HL-60 (cell line): Measurements from ENCODE around the gene CEP128.

Source experiments
- DNase-seq, 2 experiments: peaks; one replicate each; pipeline ENCODE4 v3.0.0-alpha.2; 2010 to 2020; ENCODE audit warnings: low read depth in 1 of 2, low spot score in 1 of 2
- H3K27ac ChIP-seq: fragments of 250-450 bp; sonication (Bioruptor Pico); replicated peaks from 2 replicates; pipeline ENCODE4 v1.5.1; 2020; ENCODE audit warnings: mild to moderate bottlenecking, moderate library complexity
- H3K27me3 ChIP-seq: fragments of 250-450 bp; sonication (Bioruptor Pico); 2 replicates; pipeline ENCODE4 v1.5.1; 2021; ENCODE audit warnings: mild to moderate bottlenecking, moderate library complexity; ENCODE audit not compliant: insufficient read depth, poor library complexity, severe bottlenecking
- H3K4me3 ChIP-seq: replicated peaks from 2 replicates; pipeline ENCODE4 v1.5.1; 2011; ENCODE audit warnings: mild to moderate bottlenecking, control low read depth, low read length; ENCODE audit not compliant: insufficient read depth
- GABPA ChIP-seq: IDR thresholded peaks from 2 replicates; pipeline ENCODE4 v1.6.1; 2012; ENCODE audit warnings: low read depth
- POLR2AphosphoS5 ChIP-seq: IDR thresholded peaks from 2 replicates; pipeline ENCODE4 v1.6.1; 2012; ENCODE audit warnings: low read depth
- SPI1 ChIP-seq: IDR thresholded peaks from 2 replicates; pipeline ENCODE4 v1.6.1; 2012; ENCODE audit warnings: low read depth, mild to moderate bottlenecking, borderline replicate concordance
- TF ChIP-seq, protein P1 (sequence below): IDR thresholded peaks from 2 replicates; pipeline ENCODE4 v1.6.1; 2012; ENCODE audit warnings: low read depth; ENCODE audit not compliant: insufficient replicate concordance
- TF ChIP-seq, protein P2 (sequence below): IDR thresholded peaks from one replicate; pipeline ENCODE4 v1.5.1; 2011; ENCODE audit warnings: low read length, control low read depth, inconsistent platforms; ENCODE audit not compliant: insufficient read depth

The CEP128 gene

DNA sequence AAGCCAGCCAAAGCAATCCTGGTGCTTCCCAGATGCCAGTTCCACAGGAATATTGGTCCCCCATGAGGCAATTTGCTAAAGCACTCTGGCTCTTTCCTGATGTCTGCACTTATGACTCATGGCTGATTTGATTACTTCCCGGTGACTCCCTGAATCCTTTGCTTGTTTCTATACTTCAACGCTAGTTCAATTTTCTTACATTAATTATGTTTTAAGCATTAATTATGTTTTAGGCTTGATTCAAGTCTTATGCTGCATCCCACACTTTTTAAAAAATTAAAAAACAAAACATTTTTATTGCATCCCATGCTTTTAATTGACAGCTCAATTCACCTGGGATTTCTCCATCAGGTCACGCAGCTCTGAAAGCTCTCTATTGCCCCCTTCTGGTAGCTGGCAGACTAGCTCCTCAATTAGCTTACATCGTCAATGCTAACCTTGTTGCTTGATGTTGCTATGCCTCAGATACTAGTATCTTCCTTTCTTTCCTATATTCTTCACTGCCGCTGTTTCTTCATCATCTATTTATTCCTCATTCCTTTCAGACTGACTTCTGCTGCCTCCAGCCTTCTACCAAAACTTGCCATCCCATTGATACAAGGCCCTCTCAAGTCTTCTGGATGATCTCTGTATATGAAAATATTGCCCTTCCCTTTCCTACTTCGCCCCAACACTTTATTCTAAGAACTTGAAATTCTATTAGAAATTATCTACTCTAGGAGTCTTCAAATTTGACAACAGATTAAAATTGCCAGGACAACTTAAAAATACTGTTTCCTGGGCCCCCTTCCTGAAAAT, 45.9 kb upstream of the CEP128 start:
- Histone ChIP-seq H3K27me3 (no peaks in the 10 kb centered on the region), H3K4me3 (no peak overlapping the region), H3K27ac (no peak overlapping the region)
- peak in 1 of 2 experiments; percentile 21 for DNase-seq
- TF ChIP-seq POLR2AphosphoS5: no peak
- TF ChIP-seq, protein P1, sequence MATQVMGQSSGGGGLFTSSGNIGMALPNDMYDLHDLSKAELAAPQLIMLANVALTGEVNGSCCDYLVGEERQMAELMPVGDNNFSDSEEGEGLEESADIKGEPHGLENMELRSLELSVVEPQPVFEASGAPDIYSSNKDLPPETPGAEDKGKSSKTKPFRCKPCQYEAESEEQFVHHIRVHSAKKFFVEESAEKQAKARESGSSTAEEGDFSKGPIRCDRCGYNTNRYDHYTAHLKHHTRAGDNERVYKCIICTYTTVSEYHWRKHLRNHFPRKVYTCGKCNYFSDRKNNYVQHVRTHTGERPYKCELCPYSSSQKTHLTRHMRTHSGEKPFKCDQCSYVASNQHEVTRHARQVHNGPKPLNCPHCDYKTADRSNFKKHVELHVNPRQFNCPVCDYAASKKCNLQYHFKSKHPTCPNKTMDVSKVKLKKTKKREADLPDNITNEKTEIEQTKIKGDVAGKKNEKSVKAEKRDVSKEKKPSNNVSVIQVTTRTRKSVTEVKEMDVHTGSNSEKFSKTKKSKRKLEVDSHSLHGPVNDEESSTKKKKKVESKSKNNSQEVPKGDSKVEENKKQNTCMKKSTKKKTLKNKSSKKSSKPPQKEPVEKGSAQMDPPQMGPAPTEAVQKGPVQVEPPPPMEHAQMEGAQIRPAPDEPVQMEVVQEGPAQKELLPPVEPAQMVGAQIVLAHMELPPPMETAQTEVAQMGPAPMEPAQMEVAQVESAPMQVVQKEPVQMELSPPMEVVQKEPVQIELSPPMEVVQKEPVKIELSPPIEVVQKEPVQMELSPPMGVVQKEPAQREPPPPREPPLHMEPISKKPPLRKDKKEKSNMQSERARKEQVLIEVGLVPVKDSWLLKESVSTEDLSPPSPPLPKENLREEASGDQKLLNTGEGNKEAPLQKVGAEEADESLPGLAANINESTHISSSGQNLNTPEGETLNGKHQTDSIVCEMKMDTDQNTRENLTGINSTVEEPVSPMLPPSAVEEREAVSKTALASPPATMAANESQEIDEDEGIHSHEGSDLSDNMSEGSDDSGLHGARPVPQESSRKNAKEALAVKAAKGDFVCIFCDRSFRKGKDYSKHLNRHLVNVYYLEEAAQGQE: no peak
- no peak for TF ChIP-seq GABPA
- TF ChIP-seq, protein P2, sequence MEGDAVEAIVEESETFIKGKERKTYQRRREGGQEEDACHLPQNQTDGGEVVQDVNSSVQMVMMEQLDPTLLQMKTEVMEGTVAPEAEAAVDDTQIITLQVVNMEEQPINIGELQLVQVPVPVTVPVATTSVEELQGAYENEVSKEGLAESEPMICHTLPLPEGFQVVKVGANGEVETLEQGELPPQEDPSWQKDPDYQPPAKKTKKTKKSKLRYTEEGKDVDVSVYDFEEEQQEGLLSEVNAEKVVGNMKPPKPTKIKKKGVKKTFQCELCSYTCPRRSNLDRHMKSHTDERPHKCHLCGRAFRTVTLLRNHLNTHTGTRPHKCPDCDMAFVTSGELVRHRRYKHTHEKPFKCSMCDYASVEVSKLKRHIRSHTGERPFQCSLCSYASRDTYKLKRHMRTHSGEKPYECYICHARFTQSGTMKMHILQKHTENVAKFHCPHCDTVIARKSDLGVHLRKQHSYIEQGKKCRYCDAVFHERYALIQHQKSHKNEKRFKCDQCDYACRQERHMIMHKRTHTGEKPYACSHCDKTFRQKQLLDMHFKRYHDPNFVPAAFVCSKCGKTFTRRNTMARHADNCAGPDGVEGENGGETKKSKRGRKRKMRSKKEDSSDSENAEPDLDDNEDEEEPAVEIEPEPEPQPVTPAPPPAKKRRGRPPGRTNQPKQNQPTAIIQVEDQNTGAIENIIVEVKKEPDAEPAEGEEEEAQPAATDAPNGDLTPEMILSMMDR: peak; percentile 68
- no peak for TF ChIP-seq SPI1

DNA sequence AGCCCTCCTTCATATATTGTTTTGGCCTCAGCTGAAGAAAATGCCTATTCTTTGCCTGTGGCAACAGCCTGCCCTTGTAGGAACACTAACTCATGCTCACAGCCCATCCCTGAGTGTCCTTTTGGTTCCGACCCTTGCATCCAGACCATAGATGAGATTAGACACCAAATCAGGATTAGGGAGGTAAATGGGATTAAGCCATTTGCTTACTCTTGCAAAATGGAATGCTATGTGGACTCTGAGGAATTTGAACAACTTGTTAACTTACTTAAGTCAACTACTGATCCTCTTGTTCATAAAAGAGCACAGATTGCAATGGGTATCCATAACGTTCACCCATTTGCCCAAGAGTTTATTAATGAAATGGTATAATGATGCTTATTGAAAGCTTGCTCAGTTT, 41.2 kb upstream of the CEP128 start:
- no peak overlapping the region for H3K4me3 ChIP-seq
- H3K27ac ChIP-seq: no peak overlapping the region
- TF ChIP-seq POLR2AphosphoS5 (no peak), GABPA (no peak), SPI1 (no peak)
- TF ChIP-seq, protein P2: no peak
- TF ChIP-seq, protein P1: no peak
- no peaks in the 10 kb centered on the region for H3K27me3 ChIP-seq
- DNase-seq: no peak

DNA sequence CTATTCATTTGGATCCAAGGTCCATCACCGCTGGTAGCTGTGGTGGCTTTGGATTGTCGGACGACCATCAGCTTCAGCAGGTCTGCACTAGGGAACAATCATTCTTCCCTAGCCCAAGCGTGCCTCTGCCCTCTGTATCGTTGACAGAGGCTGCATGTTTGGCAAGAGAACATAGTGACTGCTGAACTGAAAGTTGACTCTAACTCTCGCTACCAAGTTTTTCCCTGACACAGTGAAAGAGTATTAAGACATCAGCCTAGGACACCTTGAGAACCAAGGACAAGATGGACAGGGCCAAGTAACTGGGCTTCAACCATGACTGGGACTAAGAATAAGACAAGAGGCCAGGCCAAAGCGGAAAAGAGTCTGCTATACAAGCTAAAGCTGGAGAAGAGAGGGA, 40.1 kb upstream of the CEP128 start:
- TF ChIP-seq GABPA (no peak), POLR2AphosphoS5 (no peak), SPI1 (no peak)
- TF ChIP-seq, protein P1: no peak
- TF ChIP-seq, protein P2: no peak
- no peak for DNase-seq
- Histone ChIP-seq H3K27me3 (no peaks in the 10 kb centered on the region), H3K4me3 (no peak overlapping the region), H3K27ac (no peak overlapping the region)
